COLO668 (cell line): ENCODE results near the gene ZMAT5.
"Not testable (repeated sequence)": the region's sequence is repeated elsewhere in the genome, so short reads cannot be mapped to it uniquely, and the experiment has no call there.

ENCODE experiments used
- DNase-seq: peaks from one replicate; lab custom pipeline; 2025; ENCODE audit not compliant: unreplicated experiment; lab: John Stamatoyannopoulos, UW

ZMAT5 gene

DNA sequence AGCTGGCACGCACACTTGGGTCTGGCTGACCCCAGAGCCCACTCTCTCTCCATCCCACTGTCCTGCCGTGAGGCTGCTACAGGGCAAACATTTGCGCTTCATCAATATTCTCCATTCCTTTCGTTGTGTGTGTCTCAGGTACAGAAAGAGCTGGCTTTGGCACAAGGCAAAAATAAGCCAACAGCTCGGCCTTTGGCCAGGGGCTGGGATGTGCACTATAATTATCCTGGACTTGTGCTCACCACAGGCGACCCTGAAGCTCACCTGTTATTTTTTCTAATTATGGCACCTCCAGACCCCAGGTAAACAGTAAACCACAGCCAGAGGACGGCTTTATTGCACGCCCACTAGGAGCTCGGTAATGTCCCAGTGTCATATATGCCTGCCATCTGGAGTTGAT is 10.9 kb downstream of the ZMAT5 start:
- no peak for DNase-seq

DNA sequence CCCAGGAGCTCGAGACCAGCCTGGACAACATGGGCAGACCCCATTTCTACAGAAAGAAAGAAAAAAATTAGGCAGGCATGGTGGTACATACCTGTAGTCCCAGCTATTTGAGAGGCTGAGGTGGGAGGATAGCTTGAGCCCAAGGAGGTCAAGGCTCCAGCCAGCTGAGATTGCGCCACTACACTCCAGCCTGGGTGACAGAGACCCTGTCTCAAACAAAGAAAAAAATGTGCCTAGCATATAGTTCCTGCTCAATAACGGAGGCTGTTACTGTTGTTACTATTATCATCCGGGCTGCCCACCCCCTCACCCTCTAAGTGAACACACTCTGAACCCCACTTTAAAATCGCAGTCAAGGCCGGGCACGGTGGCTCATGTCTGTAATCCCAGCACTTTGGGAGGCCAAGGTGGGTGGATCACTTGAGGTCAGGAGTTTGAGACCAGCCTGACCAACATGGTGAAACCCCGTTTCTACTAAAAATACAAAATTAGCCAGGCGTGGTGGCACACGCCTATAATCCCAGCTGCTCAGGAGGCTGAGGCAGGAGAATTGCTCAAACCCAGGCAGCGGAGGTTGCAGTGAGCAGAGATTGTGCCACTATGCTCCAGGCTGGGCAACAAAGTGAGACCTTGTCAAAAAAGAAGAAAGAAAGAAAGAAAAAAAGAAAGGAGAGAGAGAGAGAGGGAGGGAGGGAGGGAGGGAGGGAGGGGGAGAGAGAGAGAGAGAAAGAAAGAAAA is 12.0 kb downstream of the ZMAT5 start:
- not testable (repeated sequence) for DNase-seq

DNA sequence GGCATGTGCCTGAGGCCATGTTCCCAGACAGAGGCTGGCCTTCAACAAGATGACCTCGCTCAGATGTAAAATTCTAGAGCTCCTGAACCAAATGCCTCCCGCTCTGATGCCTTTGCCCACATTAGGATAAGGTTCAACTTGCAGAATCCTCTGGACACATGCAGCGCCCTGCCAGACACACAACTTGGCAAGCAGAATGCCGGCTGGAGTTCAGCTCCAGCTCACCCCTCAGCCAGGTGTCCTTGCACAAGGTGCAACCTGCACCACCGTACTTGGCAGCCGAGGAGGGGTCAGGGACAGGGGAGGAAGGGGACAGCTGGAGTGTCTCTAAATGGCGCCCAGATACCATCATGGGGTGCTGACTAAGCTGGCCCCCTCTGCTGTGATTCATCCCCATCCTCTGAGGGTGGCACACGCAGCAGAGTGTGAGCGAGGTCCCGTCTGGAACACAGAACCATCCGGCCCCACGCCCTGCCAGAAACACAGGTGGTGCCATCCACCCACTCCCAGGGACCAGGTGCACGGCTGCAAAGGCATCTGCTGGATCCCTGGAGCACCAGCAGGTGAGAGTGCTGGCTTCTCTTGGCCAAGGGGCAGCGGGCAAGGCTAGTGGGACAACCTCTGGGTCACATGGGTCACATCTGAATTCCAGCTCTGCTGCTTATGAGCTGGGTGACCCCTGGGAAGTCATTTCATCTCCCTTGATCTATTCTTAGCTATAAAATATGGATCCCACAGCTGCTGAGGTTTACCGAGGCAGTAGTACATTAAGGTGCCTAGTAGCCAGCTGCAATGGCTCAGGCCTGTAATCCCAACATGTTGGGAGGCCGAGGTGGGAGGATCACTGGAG is 12.8 kb downstream of the ZMAT5 start:
- DNase-seq, result no peak

DNA sequence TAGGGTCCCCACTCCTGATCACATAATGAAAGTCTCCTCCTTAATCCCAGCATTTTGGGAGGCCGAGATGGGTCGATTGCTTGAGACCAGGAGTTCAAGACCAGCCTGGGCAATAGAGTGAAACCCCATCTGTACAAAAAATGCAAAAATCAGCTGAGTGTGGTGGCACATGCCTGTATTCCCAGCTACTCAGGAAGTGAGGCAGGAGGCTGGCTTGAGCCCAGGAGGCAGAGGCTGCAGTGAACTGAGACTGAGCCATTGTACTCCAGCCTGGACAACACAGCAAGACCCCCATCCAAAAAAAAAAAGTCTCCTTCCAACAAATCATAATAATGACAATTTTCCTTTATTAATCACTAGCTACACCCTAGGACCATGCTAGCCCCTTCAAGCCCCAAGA is 15.1 kb downstream of the ZMAT5 start:
- DNase-seq, result no peak

DNA sequence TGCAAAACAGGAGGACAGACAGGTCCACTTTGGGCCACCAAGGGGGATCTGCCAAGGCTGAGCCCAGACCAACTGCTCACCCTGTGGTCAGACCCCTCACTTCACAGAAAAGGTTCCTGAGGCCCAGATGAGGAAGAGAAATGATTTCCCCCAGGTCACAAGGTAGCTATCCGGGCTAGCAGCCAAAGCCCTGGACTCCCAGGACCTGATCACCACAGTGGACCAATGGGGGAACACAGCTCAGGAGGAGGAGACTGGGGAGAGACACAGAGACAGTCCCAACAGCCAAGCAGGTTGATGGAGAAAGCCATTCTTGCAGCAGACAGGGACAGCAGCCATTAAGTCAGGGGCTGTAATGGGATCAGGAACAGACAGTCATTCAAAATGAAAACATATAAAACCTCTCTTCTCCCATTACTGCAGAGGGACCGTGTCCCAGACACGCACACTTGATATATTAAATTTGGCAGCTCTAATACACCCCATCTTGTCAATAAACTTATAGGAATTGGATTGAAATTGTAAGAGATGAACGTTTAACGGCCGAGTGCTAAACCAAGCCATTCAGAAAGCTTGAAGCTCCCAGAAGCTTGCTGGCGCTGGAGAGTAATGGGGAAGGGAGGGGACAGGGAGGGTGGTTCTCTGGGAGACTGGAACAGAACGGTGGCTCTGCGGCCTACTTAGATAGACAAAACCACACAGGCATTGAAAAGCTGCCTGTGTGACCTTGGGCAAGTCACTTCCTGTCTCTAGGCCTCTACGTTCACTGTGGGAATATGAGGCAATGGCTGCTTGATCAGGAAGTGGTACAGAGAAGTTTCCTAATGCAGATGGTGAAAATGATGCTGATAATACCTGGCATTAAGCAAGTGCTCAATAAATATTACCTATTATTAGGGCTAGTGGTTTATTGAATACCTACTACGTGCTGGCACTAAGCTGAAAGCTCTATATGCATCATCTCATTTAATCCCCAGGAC is 16.0 kb downstream of the ZMAT5 start:
- no peak for DNase-seq

DNA sequence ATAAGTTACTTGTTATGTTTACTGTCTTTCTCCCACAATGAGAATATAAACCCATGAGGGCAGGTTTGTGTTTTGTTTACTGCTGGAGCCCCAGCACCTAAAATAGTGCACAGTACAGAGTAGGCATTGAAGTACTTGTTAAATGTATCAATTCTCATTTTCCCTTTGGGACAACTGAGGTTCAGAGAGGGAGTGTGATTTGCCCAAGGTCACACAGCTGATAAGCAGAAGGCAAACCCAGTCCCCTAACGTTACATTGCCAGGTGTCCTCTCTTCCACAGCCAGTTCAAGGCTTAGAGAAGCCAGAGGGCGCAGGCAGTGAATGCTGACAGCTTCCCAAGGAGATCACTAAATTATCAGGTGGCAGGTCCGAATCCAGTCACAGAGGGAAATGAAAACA is 16.8 kb downstream of the ZMAT5 start:
- DNase-seq, result no peak

DNA sequence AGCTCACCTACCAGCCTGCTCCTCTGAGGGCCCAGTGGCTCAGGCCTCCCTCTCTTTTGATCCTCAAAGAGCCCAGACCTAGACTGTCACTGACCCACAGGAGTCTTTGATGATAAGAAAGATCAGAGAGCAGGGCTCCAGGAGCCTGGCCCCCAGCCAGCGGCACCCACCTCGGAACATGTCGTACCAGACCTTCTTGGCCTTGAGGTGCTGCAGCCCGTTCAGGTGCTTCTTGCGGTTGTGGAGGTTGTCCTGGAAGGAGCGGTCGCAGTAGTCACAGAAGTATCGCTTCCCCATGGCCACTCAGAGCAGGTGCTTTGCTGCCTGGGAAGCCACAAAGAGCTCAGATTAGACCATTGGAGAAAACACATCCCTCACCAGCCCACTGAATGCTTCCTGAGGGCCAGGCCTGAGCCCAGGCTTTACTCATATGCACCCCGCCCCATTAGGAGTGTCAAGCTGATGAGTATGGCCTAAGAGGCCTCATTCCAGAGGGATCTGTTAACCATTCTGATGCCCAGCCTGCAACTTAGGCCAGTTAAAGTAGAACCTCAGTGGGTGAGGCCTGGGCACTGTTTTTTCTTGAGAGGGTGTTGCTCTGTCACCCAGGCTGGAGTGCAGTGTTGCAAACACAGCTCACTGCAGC is 18.4 kb downstream of the ZMAT5 start:
- no peak for DNase-seq

DNA sequence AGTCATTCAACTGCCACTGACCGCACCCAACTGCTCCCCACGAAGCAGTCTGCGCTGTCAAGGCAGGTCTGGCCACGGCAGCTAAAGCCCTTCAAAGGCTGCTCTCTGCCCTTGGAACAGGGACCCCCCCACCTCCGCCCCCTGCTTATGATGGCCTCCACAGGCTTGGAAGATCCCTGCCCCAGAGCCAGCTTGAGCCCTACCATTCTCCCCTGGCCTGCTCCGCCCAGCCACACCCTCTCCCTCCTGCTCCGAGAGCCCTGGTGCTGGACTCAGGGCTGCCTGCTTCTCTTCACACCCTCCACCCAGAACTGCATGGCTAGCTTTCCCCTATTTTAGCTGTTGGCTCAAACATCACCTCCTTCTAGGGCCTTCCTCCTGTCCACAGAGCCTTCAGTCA is 19.0 kb downstream of the ZMAT5 start:
- no peak for DNase-seq

DNA sequence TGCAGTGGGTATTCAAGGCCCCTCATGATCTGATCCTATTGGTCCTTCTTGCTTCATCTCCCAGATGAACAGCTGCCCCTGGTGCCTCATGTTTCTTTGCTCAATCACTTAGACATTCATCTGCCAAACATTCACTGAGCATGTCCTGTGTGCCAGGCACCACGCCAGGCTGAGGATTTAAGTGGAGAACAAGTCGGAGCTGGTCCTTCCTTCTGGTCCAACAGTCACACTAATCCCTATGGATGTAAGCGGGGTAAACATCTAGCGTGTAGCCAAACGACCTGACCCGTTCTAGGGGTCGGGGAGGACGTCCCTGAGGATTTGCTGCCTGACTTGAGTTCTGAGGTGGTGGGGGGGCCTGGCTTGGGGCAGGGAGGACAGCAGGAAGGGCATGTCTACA is 21.9 kb downstream of the ZMAT5 start:
- peak; percentile 27 for DNase-seq

DNA sequence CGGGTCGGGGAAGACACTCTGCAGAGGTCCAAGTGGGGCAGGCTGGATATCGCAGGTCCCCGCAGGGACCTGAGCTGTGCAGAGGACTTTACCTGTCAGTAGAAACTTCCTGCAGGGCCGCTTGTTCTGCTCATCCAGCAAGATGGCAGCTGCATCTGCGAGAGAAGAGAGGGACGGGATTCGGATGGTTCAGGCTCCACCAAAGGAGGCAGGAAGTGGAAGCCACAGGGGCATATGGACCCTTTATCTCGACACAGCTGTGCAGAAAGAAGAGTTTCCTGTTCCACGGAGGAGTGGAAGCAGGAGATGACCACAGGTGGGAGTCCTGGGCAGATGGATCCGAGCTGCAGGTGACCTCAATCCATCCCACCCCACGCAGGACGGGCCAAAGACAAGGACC is 24.5 kb downstream of the ZMAT5 start:
- DNase-seq, result no peak

DNA sequence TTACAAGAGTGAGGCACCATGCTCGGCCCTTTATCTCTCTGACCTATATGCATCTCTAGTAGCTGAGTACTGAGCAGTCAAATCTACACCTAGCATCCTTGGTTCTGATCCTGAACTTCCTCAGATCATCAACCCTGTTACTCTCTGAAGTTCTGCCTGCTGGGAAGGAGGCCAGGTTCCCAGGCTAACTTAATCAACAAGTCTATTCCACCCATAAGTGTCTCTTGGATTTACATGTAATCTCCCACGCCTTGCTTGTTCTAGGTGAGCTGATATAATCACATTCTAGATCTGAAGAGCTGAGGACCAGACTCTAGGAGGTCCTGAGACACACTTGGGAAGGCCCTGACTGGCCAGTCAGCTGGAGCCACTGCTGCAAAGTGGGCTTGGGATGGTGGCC is 24.9 kb downstream of the ZMAT5 start:
- DNase-seq, result no peak

DNA sequence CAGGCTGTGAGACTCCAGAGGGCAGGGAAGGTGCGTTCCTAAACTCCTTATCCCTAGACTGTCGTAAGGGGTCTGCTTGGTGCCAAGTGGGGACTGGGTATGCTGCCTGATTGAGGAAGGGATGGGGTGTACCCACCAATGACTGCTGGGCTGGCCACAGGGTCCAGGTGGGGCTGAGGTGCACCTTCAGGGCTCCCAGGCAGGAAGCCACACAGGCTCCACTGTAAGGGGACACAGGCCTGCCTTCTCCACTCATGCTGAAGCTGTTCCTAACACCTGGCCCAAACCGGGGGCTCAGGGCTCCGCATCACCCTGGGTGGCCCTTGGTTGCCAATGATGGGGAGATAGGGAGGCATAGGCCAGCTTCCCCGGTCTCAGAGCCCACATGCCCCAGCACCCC is 26.6 kb downstream of the ZMAT5 start:
- no peak for DNase-seq

DNA sequence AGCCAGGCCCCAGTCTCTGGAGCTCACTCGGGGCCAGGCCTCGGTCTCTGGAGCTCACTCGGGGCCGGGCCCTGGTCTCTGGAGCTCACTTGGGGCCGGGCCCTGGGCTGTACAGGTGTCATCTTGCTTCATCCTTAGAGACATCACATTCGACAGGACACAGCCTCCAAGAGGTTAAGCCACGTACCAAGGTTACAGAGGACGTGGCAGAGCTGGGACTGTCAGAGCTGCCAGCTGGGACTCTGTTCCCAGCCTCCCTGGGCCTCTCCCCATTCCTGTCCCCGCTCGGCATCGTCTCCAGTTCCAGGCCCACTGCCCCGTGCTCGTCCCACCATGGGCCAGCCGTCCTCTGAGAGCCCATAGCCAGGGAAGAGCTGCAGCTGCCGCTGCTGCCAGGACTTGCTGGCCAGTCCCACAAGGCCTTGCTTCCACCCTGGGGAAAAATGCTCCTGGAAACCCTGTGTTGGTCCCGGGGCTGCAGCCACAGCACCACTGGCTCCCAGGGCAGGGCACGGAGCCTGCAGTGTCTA is 27.4 kb downstream of the ZMAT5 start:
- DNase-seq, result no peak

DNA sequence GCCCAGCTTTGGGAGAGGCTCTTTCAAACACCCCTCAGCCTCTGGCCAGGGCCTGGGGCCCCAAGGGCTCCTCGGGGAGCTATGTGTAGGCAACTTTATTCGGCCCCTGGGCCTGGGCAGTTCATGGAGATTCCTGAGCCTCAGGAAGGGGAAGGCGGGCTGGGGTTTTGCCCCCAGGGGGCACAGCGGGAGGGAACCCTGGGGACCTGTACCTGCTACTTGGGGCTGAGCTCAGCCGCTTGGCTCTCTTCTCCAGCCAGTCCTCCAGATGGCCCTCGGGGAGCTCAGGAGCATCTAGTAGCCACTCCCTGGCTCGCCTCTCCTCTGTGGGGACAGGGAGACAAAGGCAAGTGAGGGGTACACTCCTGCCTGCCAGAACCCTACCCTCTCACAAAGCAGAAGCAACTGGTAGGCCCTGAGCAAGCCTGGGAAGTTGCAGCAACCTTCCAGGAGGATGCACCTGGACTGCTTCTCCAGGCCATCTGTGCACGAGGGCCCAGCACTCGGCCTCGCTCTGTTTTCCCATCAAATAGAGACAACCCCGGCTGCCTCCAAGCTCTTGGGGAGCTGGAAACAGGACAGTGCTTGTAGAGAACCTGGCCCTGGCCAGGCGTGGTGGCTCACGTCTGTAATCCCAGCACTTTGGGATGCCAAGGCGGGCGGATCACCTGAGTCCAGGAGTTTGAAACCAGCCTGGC is 28.5 kb downstream of the ZMAT5 start:
- no peak for DNase-seq

DNA sequence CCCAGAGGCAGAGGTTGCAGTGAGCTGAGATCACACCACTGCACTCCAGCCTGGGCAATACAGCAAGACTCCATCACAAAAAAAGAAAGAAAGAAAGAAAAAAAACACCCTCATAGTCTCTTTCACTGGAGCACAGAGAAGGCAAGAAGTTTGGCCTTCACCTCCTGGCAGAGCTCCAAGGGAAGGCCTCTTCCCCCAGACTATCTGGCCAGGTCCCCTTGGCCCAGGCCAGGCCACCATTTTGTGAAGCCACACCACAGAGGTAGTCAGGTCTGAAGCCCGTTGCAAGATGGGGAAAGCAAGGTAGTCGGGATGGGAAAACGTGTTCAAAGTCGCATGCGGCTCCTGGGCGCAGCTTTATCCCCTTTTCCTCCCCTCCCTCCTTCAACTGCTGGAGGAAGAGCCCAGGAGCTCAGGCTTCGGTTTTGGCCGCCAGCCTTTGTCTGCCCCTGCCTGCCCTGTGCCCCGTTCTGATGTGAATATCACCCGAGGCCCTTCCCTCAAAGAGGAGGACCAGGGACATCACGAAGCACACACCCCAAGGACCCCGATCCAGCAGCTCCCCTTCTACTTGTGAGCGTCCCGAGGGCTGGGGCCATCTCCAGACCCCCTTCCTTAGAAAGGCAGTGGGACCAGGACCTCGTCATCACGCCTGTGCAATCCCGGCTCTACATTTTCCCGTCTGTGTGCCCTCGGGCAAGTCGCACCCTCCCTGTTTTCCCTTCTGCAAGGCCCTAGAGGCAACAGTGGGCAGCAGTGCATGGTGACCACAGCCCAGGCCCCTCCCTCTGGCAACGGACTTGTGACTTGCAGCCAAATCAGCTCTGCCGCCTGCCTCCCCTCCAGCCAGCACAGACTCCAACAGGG is 29.3 kb downstream of the ZMAT5 start:
- no peak for DNase-seq

DNA sequence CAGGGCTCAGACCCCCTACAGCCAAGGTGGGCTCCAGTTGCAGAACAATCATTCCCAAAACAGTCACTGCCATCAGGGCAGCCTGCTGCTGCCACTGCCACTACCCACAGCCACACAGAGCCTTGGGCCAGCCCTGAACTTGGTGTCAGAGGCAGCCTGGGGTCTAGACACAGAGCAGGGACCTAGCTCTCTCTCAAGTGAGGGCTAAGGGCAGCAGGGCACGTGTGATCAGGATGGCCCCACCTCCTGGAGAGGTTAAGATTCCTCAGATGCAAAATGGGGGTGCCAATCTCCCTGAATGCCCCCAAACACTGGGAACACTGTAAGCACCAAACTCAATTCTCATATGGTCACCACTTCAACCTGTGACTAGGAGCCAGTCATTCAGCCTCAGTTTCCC is 31.4 kb downstream of the ZMAT5 start:
- DNase-seq, result no peak

DNA sequence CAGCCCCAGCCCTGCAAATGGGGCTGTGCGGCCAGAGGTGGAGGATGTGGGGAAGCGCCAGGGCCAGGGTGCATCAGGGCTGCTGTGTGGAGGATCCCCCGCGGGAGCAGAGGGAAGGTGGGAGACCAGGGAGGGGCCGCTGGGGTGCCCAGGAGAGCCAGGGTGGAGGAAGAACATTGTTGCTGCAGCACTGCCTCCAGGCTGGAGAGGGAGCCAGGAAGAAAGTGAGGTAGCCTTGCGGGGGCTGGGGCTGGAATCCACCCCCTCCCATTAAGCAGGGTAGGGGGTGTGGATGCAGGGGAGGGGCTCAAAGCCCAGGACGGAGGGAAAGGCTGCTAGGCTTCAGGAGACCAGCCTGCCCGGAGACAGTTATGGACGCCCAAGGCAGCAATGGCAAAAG is 32.0 kb downstream of the ZMAT5 start:
- DNase-seq, result no peak

DNA sequence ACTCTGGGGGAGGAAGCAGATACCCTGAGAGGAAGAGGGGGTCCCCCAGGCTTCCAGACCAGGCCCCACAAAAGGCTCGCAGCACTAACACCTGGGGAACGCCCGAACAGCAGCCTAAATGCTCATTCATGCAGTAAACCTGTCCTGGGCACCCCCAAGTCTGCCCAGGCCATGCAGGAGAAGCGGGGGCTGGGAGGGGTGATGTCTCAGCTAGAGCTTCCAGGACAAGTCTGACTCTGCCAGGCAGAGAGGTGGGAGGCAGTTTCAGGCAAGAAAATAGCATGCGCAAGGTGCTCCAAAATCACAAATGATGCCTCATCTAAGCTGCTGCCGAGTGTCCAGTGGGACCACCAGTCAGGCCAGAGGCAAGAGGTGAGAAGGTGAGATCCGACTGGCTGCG is 32.4 kb downstream of the ZMAT5 start:
- no peak for DNase-seq
